Hippocampal formation (tissue), 2 donors: Measurements from ENCODE around the gene ADAM10.
"Not testable (repeated sequence)": the region's sequence is repeated elsewhere in the genome, so short reads cannot be mapped to it uniquely, and the experiment has no call there.

Experiments used
- DNase-seq, 2 donors: peaks; one replicate each; lab custom pipeline; 2025; lab: John Stamatoyannopoulos, UW

ADAM10 gene, protein sequence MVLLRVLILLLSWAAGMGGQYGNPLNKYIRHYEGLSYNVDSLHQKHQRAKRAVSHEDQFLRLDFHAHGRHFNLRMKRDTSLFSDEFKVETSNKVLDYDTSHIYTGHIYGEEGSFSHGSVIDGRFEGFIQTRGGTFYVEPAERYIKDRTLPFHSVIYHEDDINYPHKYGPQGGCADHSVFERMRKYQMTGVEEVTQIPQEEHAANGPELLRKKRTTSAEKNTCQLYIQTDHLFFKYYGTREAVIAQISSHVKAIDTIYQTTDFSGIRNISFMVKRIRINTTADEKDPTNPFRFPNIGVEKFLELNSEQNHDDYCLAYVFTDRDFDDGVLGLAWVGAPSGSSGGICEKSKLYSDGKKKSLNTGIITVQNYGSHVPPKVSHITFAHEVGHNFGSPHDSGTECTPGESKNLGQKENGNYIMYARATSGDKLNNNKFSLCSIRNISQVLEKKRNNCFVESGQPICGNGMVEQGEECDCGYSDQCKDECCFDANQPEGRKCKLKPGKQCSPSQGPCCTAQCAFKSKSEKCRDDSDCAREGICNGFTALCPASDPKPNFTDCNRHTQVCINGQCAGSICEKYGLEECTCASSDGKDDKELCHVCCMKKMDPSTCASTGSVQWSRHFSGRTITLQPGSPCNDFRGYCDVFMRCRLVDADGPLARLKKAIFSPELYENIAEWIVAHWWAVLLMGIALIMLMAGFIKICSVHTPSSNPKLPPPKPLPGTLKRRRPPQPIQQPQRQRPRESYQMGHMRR

DNA sequence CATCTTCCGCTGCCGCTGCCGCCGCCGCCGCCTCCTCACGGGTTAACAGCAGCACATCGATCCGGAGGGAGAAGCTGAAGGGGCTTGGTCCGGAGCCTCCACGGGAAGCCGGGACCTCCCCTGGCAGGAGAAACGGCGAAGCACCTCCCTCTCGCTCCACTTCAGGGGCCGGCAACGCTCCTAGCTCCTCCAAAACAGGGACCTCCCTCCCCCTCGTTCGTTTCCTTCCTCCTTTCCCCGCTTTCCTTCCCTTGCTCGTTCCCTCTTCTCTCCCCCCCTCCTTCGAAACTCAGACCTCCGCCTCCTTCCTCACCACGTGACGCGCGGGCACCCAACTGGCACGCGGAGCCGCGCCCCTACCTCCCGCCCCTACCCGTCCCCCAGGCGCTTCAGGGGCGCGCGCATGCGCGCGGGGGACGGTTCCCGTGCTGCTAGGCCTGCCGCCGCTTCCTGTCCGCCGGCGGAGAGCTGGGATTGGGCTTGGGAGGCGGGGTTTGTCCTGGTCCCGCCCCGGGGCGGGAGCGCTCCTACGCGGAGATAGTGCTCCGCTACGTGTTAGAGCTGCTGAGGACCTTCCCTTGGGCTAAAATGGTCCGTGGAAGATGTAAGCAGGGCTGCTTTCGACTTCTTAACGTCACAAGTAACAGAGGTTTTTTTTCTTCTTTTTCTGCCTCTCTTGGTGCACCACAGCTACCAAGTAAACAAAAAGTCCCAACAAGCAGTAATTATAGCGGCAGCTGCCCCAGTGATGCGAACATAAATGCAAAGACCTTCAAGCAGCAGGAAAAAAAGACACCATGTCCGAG lies at the start of gene ADAM10:
Gene ADAM10, minus strand, starts transcription at position 176 of the 806 bp plus-strand sequence. Its CDS starts 173 bp downstream, at position 3.
- DNase-seq = peak; percentile 98 to 99

DNA sequence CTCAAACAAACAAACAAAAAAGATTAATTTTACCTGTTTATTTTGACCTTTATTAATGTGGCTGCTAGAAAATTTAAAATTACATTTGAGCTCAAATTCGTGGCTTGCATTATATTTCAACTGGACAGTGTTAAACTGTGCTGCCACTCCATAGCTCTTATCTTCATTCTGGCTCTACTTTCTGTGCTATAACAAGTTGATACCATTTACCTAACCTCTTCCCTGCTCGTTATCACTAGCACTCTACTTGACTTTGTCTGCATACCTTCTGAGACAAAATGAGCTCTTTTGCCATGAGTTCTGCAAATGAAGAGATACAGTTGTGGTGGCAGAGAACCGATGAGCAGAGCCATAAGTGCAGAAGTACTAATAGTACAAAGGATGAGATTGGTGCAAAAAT lies 48.0 kb upstream of the ADAM10 start:
- DNase-seq = no peak

DNA sequence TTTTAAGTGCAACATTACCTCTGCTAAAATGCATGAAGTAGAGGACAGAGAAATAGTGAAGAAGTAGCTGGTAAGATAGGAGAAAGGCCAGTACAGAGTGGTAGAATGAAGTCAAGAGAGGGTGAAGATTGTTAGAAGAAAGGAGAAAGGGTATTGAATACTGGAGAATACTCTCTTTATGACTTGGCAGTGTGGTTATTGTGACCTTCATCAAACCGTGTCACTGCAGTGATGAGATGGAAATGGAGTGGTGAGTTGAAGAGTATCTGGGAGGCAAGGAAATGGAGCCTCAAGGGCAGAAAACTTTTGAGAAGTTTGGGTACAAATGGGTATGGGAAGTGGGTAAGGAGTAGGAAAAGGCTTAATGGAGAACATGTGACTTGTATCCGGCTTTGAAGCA lies 46.3 kb upstream of the ADAM10 start:
- no peak for DNase-seq

DNA sequence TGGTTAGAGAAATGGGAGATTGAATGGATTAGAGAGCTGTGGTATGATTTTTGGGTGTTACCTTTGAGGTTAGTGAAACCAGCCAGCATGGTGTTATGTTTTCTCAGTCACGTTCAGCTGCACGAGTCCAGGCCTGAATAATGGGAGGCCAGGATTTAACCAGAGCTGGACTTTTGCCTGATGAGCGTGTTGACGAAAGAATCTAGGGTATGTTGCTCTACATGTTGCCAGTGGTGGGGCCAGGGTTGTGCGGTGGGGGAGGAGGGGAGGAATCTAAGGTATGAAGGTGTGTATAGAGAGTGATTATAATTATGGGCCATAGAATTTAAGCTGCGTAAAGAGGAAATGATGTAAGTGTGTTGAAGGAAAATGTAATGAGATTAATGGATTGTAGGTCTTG lies 44.4 kb upstream of the ADAM10 start:
- DNase-seq = no peak

DNA sequence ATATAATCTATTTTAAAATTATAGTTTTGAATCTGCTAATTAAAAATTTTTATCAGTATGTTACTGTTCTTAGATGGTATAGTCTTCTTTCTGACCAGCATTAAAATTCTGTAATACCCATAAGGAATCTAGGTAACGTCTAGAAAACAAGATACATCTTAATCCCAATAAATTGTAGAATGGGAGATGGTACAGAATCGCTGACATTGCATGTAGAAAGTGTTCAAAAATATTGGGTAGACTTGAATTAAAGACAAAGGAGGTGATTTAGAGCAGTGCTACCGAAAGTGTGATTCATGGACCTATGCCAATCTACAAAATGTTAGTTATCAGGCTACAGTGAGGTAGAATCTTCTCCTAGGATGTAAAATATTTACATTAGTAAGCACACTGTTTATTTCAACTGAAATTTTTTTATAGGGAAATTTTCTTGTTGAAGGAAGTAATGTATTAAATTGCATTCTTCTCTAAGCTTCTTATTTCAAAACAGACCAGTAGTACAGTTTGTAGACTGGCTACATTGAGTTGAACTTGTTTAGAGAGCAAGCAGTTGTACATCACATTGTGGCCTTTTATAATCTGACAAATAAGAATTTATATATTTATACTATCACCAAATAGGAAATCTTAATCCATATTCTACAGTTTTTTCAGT lies 38.7 kb upstream of the ADAM10 start:
- no peak for DNase-seq

DNA sequence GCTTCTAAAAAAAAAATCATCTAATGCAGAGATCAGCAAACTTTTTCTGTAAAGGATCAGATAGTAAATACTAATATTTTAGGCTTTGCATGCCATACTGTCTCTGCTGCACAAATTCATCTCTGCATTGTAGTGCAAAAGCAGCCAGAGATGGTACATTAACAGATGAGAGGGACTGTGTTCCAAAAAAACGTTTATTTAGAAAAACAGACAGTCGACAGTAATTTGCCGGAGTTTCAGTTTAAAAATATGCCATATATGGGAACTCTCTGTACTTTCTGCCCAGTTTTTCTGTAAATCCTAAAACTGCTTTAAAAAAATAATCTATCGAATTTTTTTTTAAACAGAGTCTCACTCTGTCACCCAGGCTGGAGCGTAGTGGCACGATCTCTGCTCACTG lies 35.8 kb upstream of the ADAM10 start:
- no peak for DNase-seq

DNA sequence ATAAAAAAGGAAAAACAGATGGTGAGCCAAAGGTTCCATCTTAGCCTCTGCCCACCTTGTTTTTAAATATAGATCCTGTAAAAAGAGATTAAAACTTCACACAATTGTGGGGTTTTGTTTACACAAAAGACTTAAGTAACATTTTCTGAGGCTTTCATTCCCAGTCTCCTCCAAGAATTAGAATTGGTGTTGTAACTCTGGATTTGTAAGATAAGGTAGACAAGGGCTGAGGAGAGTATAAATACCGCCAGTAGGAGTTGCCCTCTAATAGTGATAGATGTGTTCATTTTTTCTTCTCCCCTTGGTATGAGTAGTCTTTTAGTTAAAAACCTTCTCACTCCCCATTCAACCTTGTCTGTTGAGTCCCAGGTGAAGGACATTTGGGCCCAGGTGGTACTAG lies 30.0 kb upstream of the ADAM10 start:
- no peak for DNase-seq

DNA sequence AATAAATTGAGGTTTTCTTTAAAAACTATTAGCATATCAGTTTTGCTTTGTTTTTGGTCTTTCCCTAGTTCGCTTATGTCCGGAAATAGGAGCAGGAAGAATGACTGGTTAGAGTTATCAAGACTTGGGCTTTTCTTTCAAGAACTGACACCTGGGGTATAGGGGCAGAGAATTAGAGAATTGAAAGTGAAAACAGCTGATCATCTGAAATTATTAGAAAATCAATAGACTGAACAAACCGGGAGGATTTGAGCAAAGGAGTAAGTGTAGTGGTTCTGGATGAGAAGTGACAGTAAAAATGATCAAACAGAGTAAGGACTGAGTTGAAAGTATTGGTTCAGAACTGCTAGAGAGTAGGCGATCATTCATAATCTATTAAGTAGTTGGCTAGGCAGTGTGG lies 27.6 kb upstream of the ADAM10 start:
- DNase-seq = no peak

DNA sequence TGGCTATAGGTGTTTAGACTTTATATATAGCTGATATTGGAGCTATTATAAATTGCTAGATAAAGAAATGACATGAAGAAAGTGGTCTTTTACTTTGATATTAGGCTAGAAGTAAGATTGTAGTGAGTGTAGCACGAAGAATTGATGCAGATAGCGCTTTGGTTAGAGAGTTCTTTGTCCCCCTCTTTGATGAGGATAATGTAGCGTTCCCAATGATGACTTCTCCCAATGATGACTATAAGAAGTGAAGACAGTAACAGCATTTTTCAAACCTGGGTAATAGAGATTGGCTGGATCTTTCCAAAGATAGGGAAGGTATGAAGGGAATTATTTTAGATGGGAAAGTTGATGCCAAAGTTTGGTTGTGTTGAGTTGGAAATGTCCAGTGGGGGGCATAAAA lies 25.9 kb upstream of the ADAM10 start:
- DNase-seq = no peak

DNA sequence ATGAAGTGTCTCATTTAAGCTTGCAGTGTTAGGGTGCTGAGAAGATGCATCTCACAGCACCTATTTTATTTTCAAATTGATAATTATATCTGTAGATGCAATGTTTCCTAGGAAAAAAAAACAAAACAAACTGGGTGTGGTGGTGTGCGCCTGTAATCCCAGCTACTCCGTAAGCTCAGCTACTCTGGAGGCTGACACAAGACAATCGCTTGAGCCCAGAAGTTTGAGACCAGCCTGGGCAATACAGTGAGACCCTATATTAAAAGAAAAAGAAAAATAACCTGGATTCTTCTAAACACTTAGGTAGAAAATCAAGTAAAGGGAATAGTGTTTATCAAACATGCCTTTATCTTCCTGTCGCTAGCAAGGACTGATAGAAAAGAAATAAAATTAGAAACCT lies 23.5 kb upstream of the ADAM10 start:
- no peak for DNase-seq

DNA sequence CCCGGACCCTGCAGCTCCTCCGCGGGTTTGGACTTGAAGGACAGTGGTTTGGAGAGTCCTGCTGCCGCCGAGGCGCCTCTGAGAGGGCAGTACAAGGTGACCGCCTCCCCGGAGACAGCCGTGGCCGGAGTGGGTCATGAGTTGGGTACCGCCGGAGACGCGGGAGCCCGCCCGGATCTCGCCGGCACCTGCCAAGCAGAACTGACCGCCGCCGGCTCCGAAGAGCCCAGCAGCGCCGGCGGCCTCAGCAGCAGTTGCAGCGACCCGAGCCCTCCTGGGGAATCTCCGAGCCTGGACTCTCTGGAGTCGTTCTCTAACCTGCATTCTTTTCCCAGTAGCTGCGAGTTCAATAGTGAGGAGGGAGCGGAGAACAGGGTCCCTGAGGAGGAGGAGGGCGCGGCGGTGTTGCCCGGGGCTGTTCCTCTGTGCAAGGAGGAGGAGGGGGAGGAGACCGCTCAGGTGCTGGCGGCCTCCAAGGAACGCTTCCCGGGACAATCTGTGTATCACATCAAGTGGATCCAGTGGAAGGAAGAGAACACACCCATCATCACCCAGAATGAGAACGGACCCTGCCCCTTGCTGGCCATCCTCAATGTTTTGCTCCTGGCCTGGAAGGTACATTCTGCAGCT lies 22.2 kb upstream of the ADAM10 start:
- DNase-seq = peak; percentile 51 to 73

DNA sequence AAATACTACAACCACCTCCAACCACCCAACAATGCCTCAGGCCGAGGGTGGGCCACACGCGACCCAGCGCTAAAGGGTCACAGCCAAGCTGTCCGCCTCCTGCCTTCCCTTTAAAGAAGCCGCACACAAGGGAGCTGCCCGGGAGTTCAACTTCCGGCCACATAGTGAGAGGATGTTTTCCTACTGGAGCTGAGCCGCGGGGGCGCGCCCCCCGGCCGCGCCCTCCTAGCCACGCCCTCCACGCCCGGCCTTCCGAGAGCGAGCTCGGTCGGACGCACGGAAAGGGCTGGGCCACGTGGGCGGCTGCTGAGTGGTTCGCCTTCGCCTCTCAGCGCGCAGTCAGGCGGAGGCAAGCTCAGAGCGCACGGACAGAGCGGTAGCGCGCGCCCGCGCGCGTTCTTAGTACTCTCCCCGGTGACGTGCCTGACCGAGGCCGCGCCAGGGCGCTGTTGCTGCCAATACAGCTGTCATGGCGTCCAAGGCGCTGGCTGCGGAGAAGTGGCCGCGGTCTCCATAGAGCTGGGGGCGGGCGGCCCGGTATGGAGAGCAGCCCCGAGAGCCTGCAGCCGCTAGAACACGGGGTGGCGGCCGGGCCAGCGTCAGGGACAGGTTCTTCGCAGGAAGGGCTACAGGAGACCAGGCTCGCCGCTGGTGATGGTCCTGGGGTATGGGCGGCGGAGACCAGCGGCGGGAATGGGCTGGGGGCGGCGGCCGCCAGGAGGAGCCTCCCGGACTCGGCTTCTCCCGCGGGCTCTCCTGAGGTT lies 21.5 kb upstream of the ADAM10 start, which contains the start of gene MINDY2:
Gene MINDY2, plus strand, starts transcription at position 446 of the 764 bp plus-strand sequence. Its CDS starts 94 bp downstream, at position 540.
- peak; percentile 97 to 99 for DNase-seq

DNA sequence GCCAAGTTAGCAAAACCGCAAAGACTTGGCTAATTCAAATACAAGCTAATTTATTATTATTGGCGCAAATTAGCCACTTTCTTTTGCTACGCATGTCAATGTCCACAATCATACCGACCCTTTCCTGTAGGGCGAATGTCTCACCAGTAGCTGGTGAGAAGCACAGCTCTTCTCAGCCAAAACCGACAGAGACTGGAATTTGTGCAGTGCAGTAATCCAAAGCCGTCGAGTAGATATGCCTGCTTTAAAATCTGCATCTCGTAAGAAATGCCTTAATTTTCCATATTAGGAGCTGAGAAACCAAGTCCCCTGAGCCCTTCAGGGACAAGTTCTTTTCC lies 21.0 kb upstream of the ADAM10 start:
- peak in 1 of 2 donors; percentile 61 for DNase-seq

DNA sequence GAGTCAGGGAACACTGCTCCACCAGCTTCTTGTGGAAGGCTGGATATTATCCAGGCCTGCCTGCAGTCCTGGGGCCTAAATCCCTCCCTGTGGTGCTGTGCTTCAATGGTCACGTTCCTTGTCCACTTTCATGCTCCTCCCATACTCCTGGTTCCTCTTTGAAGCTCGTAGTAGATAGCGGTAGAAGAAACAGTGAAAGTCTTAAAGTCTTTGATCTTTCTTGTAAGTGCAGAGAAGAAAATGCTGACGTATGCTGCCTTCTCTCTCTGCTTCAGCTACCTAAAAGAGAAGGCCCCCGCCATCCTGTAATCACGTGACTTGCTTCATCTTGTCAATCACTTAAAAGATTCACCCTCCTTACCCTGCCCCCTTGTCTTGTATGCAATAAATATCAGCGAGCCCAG lies 19.1 kb upstream of the ADAM10 start:
- DNase-seq = not testable (repeated sequence)

DNA sequence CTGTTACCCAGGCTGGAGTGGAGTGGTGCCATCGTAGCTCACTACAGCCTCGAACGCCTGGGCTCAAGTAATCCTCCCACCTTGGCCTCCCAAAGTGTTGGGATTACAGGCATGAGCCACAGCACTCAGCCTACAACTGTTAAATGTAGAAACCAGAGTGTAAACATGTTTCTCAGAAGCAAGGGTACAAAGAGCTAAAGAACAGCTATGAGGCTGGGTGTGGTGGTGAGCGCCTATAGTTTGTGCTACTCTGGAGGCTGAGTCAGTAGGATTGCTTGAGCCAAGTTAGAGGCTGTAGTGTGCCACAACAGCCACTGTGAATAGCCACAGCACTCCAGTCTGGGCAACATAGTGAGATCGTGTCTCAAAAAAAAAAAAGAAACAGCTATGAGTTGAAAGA lies 16.8 kb upstream of the ADAM10 start:
- DNase-seq = no peak

DNA sequence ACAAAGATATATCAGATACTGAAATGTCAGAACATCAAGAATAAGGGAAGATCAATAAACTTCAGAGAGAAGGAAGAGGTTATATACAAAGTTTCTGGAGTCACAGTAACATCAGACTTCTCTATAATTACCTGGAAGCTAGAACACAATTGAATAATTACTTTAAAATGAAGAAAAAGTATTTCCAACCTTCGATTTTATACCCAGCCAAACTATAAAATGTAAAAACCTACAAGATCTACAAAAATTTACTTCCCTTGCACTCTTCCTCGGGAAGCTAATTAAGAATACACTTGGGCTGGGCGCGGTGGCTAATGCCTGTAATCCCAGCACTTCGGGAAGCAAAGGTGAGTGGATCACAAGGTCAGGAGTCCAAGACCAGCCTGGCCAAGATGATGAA lies 15.0 kb upstream of the ADAM10 start:
- no peak for DNase-seq

DNA sequence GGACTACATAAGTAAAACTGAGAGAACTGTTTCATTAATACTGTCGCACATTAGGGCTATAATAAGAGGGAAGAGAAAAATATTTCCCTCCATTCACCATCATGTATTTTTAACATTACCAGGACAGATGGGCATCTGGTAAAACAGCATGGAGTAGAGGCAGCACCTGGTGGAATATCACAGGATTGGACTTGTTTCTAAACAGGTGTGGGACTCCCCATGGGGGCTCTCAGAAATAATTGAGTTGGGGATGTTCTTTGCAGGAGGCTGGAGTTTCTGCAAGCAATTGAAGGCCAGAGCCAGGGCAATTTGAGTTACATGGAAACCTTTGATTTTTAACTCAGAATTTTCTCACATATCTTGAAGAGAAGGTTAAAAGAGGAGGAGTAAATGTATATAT lies 13.2 kb upstream of the ADAM10 start:
- DNase-seq = no peak

DNA sequence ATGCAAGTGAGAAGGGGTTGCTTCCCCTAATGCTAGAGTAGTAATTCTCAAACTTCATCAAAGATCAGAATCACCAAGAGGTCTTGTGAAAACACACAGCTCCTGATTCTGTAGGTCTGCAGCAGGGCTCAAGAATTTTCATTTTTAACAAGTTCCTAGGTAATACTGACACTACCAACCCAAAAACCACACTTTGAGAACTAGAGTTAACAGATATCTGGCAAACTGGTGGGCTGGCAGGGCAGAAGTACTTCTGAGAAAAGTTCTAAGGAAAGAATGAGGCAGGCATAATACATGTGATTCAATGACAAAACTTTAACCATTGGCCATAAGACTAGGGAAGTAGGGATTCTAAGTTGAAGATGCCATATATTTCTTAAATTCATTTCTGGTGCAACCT lies 12.8 kb upstream of the ADAM10 start:
- no peak for DNase-seq

DNA sequence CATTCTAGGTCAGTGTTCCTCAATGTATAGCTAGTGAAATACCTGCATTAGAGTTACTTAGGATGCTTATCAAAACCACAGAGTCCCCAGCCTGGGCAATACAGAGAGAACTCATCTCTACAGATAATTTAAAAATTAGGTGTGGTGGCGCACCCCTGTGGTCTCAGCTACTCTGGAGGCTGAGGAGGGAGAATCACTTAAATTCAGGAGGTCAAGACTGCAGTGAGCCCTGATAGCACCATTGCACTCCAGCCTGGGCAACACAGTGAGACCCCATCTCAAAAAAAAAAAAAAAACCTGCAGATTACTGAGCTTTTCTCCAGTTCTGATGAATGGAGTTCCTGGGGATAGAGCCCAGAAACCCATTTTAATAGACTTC lies 11.5 kb upstream of the ADAM10 start:
- DNase-seq = no peak

DNA sequence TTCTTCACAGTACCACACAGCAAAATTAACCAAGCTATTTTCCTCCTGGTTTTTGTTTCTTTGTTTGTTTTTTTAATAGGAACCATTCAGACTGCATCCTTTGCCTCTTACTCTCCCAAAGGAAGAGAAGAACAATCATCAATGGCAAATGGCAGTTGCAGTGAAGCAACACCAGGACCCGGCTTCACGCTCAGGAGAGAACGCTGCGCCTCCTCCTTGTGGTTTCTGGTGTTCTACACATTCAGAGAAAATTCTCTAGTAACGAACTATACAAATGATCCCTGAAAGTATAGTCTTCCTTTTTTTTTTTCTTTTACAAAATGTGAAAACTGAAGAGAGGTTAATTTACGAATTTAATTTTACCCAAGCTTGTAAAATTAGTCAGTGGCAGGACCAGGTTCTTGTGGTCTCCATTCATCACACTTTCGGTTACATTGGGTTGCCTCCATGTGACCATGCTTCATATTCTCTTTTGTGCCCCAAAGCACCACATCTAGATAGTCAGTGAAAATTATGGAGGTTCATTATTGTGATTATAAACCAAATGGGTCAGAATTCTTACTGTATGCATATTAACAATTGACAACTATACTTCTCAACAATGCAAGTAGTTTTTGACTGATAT lies 11.0 kb upstream of the ADAM10 start:
- no peak for DNase-seq
